GM23338 (cell line): Measurements from ENCODE around the gene ZBTB44. TPM values are rescaled to one million over a fixed set of nuclear protein-coding genes. Genes with fewer than 3 reads are reported as not detected.

Experiments
- ATAC-seq: fragments of 200-7000 bp; cut with Tn5 transposase; 3 replicates; pipeline ENCODE4 v1.9.1; 2020
- DNase-seq: peaks from one replicate; pipeline ENCODE4 v3.0.0-alpha.2; 2015; ENCODE audit warnings: low spot score
- H2AFZ ChIP-seq: fragments of 200-600 bp; sonication (generic); 2 replicates; pipeline ENCODE4 v1.8.0; 2016; ENCODE audit warnings: antibody characterized with exemption, mild to moderate bottlenecking, moderate library complexity
- H3F3A ChIP-seq: fragments of 200-600 bp; sonication (generic); replicated peaks from 2 replicates; pipeline ENCODE4 v1.8.0; 2017; ENCODE audit warnings: antibody characterized with exemption, mixed run types, low read depth
- H3K27ac ChIP-seq: fragments of 200-600 bp; sonication (generic); 2 replicates; pipeline ENCODE4 v1.6.1; 2016; ENCODE audit warnings: low read depth
- H3K27me3 ChIP-seq: fragments of 200-600 bp; sonication (generic); 2 replicates; pipeline ENCODE4 v1.8.0; 2016; ENCODE audit warnings: mild to moderate bottlenecking, mixed run types, moderate library complexity; ENCODE audit not compliant: insufficient read depth
- H3K36me3 ChIP-seq: fragments of 200-600 bp; sonication (generic); 2 replicates; pipeline ENCODE4 v1.8.0; 2016; ENCODE audit warnings: mild to moderate bottlenecking; ENCODE audit not compliant: insufficient read depth
- H3K4me1 ChIP-seq: fragments of 200-600 bp; sonication (generic); 2 replicates; pipeline ENCODE4 v1.8.0; 2016; ENCODE audit warnings: mild to moderate bottlenecking, moderate library complexity; ENCODE audit not compliant: insufficient read depth
- H3K4me2 ChIP-seq: fragments of 200-600 bp; sonication (generic); 2 replicates; pipeline ENCODE4 v1.7.1; 2017; ENCODE audit warnings: mixed run types
- H3K4me3 ChIP-seq: fragments of 200-600 bp; sonication (generic); 2 replicates; pipeline ENCODE4 v1.6.1; 2016; ENCODE audit warnings: mixed run types
- H3K79me2 ChIP-seq: fragments of 200-600 bp; sonication (generic); replicated peaks from 2 replicates; pipeline ENCODE4 v1.8.0; 2017; ENCODE audit warnings: mild to moderate bottlenecking; ENCODE audit not compliant: insufficient read depth
- H3K9me2 ChIP-seq: fragments of 200-600 bp; sonication (generic); 2 replicates; pipeline ENCODE4 v1.8.0; 2017; ENCODE audit not compliant: insufficient read depth
- H4K20me1 ChIP-seq: fragments of 200-600 bp; sonication (generic); replicated peaks from 2 replicates; pipeline ENCODE4 v1.8.0; 2017; ENCODE audit warnings: mild to moderate bottlenecking; ENCODE audit not compliant: insufficient read depth
- H3K27ac Mint-ChIP-seq: 2 replicates; pipeline ENCODE4 v1.8.0; 2020; ENCODE audit warnings: inconsistent platforms, mild to moderate bottlenecking, moderate library complexity, mixed read lengths
- H3K27me3 Mint-ChIP-seq: 3 replicates; pipeline ENCODE4 v1.8.0; 2022; ENCODE audit warnings: low read depth, mild to moderate bottlenecking, moderate library complexity, mixed read lengths, inconsistent platforms; ENCODE audit not compliant: insufficient read depth, poor library complexity
- H3K36me3 Mint-ChIP-seq: 3 replicates; pipeline ENCODE4 v1.8.0; 2021; ENCODE audit warnings: low read depth, mild to moderate bottlenecking, inconsistent platforms, moderate library complexity, mixed read lengths
- H3K4me1 Mint-ChIP-seq: 3 replicates; pipeline ENCODE4 v1.8.0; 2020; ENCODE audit warnings: mild to moderate bottlenecking, inconsistent platforms, mixed read lengths
- H3K4me3 Mint-ChIP-seq: 3 replicates; pipeline ENCODE4 v1.8.0; 2021; ENCODE audit warnings: moderate library complexity, mild to moderate bottlenecking, inconsistent platforms, mixed read lengths
- H3K9me3 Mint-ChIP-seq: 3 replicates; pipeline ENCODE4 v1.8.0; 2020; ENCODE audit warnings: moderate library complexity, mild to moderate bottlenecking, inconsistent platforms, mixed read lengths
- CREB1 ChIP-seq: fragments of 250-450 bp; sonication (Bioruptor Pico); IDR thresholded peaks from 2 replicates; pipeline ENCODE4 v1.5.0; 2020; ENCODE audit warnings: low read depth, mild to moderate bottlenecking, moderate library complexity
- CTCF ChIP-seq, 2 experiments: fragments of 200-600 bp in 1 of 2; sonication (generic) in 1 of 2; conservative IDR thresholded peaks; 2 replicates each; pipeline versions ENCODE4 v1.5.1 to v1.6.1; 2016 to 2017; ENCODE audit warnings: antibody characterized with exemption in 2 of 2, low read depth in 2 of 2, mild to moderate bottlenecking in 2 of 2, moderate library complexity in 1 of 2
- ETS1 ChIP-seq: IDR thresholded peaks from 2 replicates; pipeline ENCODE4 v1.6.1; 2016; ENCODE audit warnings: antibody characterized with exemption
- EZH2phosphoT487 ChIP-seq: fragments of 200-600 bp; sonication (generic); IDR thresholded peaks from one replicate; pipeline ENCODE4 v1.8.1; 2018; ENCODE audit warnings: antibody characterized with exemption; ENCODE audit not compliant: unreplicated experiment
- REST ChIP-seq: IDR thresholded peaks from one replicate; pipeline ENCODE4 v1.6.1; 2018; ENCODE audit warnings: antibody characterized with exemption; ENCODE audit not compliant: unreplicated experiment
- ZNF331 ChIP-seq: fragments of 250-450 bp; sonication (Bioruptor Pico); IDR thresholded peaks from 2 replicates; pipeline ENCODE4 v1.5.0; 2020; ENCODE audit warnings: low read depth, mild to moderate bottlenecking, moderate library complexity
- polyA plus RNA-seq: library from polyadenylated mRNA; unstranded; fragments of >200 nt; fragmentation: Nextera tagmentation; extraction: Ambion mirVana; gene quantifications from 2 replicates; pipeline ENCODE4 v1.2.1, GENCODE V29; 2016
- total RNA-seq: library from RNA; depleted of rRNA; stranded (reverse); fragments of >200 nt; shearing (Covaris generic); gene quantifications from 2 replicates; pipeline ENCODE4 v1.2.3, GENCODE V29; 2014

The ZBTB44 gene
- total and polyA plus RNA-seq, 2 experiments from 2014 or later: 61.2 to 102 TPM

- TF ChIP-seq EZH2phosphoT487 (no peak), CTCF (conservative IDR thresholded peaks at IDR 0.05; ENCODE audit: low read depth in 2 of 2) (no peak), CREB1 (CRISPR knock-in tag) (no peak), ETS1 (no peak), REST (no peak)
Observed at GRCh38 chr11:130310622-130311021, 4.1 kb downstream of the ZBTB44 start (continued).

GRCh38 chr11:130308886-130309285, 5.8 kb downstream of the ZBTB44 start:
- H3F3A ChIP-seq: no peaks in the 10 kb centered on the region
- Mint-ChIP-seq H3K4me3 (no peak overlapping the region), H3K4me1 (peaks cover 24% of the 10 kb centered on the region), H3K27me3 (peaks cover 2% of the 10 kb centered on the region), H3K27ac (no peak overlapping the region), H3K36me3 (peaks cover 56% of the 10 kb centered on the region), H3K9me3 (peaks cover 41% of the 10 kb centered on the region)
- no peaks in the 10 kb centered on the region for H3K36me3 ChIP-seq
- no peak overlapping the region for H3K4me2 ChIP-seq
- no peaks in the 10 kb centered on the region for H3K27me3 ChIP-seq
- no peak overlapping the region for H2AFZ ChIP-seq
- no peaks in the 10 kb centered on the region; the same call in 1 of the 2 replicates for H4K20me1 ChIP-seq
- no peak for ATAC-seq
- peaks cover 30% of the 10 kb centered on the region for H3K4me1 ChIP-seq
- H3K4me3 ChIP-seq: no peak overlapping the region
- no peak for TF ChIP-seq CTCF (conservative IDR thresholded peaks at IDR 0.05; ENCODE audit: low read depth in 2 of 2)
- no peak for TF ChIP-seq ZNF331
- H3K79me2 ChIP-seq: peaks cover 100% of the 10 kb centered on the region
- H3K27ac ChIP-seq: no peak overlapping the region
- no peaks in the 10 kb centered on the region for H3K9me2 ChIP-seq
- no peak for DNase-seq
